Transverse colon (tissue), 4 donors: ENCODE results near the gene DENND2A. TPM values are rescaled to one million over a fixed set of nuclear protein-coding genes. Genes with fewer than 3 reads are reported as not detected.

Experiments used
- DNase-seq: peaks from one replicate; pipeline ENCODE4 v3.0.0-alpha.2; 2019
- H3K27ac ChIP-seq, 4 donors: fragments of 200-600 bp; sonication (generic); 2 replicates each; pipeline ENCODE4 v1.5.1; 2016 to 2018; ENCODE audit warnings: inconsistent platforms in 4 of 4
- H3K27me3 ChIP-seq: fragments of 200-600 bp; sonication (generic); 2 replicates; pipeline ENCODE4 v1.5.1; 2017; ENCODE audit warnings: inconsistent platforms
- H3K36me3 ChIP-seq, 4 donors: fragments of 200-600 bp; sonication (generic); 2 replicates each; pipeline ENCODE4 v1.5.1; 2017 to 2019; ENCODE audit warnings: inconsistent platforms in 4 of 4
- H3K4me1 ChIP-seq, 4 donors: fragments of 200-600 bp; sonication (generic); 2 replicates each; pipeline ENCODE4 v1.5.1; 2017 to 2020; ENCODE audit warnings: inconsistent platforms in 4 of 4
- H3K4me3 ChIP-seq, 4 donors: fragments of 200-600 bp; sonication (generic); 1 replicate in 1 of 4; 2 replicates in 3 of 4; pipeline versions ENCODE4 v1.5.1 to v1.6.1; 2017 to 2019; ENCODE audit warnings: inconsistent platforms in 4 of 4
- H3K9me3 ChIP-seq, 2 donors: fragments of 200-600 bp; sonication (generic); 2 replicates each; pipeline ENCODE4 v1.5.1; 2017 to 2019; ENCODE audit warnings: inconsistent platforms in 2 of 2
- CTCF ChIP-seq, 5 experiments: fragments of 200-600 bp in 3 of 5; fragments of 450-650 bp in 2 of 5; sonication (generic) in 3 of 5; IDR thresholded peaks; 1 replicate in 2 of 5; 2 replicates in 3 of 5; pipeline ENCODE4 v1.5.1; 2016 to 2017; ENCODE audit warnings: antibody characterized with exemption in 5 of 5, inconsistent platforms in 3 of 5, mild to moderate bottlenecking in 2 of 5, moderate library complexity in 1 of 5
- EP300 ChIP-seq: sonication (generic); formaldehyde crosslinking; IDR thresholded peaks from one replicate; pipeline ENCODE4 v1.6.1; 2017; ENCODE audit warnings: antibody characterized with exemption, low read depth
- POLR2A ChIP-seq: fragments of 450-650 bp; IDR thresholded peaks from one replicate; pipeline ENCODE4 v1.6.1; 2016; ENCODE audit warnings: antibody characterized with exemption, mild to moderate bottlenecking, moderate library complexity
- POLR2AphosphoS5 ChIP-seq, 3 donors: sonication (generic); formaldehyde crosslinking; IDR thresholded peaks; one replicate each; pipeline ENCODE4 v1.6.1; 2016; ENCODE audit warnings: antibody characterized with exemption in 3 of 3
- WGBS, 2 donors: methylation state at CpG; one replicate each; pipeline ENCODE4 v1.1.5; 2018; ENCODE audit warnings: low coverage in 1 of 2; 5-methylcytosine and 5-hydroxymethylcytosine counted together
- in situ Hi-C, 4 donors: fragments of 200-750 bp; cut with MboI; loops; one replicate each; pipeline versions ENCODE4 v1.15.0 to v1.15.1; 2017; ENCODE audit warnings: low sequenced_read_pairs in 3 of 4, low pct_ligation_motif_present in 1 of 4, low pct_unique_long_range_greater_than_20kb in 1 of 4
- intact Hi-C: fragments of 100-400 bp; cut with DNase I; formaldehyde crosslinking; loops from one replicate; pipeline ENCODE4 v1.15.1; 2023; ENCODE audit warnings: low total_unique reads
- total RNA-seq, 4 donors: library from RNA; depleted of rRNA; stranded (reverse); fragments of >200 nt; gene quantifications; one replicate each; pipeline ENCODE4 v1.1.0, GENCODE V29; 2016

The DENND2A gene
- total RNA-seq, 4 donors from 2014 or later: 4.1 to 19.9 (median 7.1) TPM

- Histone ChIP-seq H3K36me3 (no peaks in the 10 kb centered on the region), H3K27me3 (no peaks in the 10 kb centered on the region), H3K27ac (peak overlapping the region; percentile 58 to 78 (median 66)), H3K4me3 (no peak overlapping the region), H3K9me3 (no peaks in the 10 kb centered on the region), H3K4me1 (peaks cover 5 to 41% (median 13%) of the 10 kb centered on the region in 4 donors)
- TF ChIP-seq POLR2AphosphoS5 (IDR thresholded peaks at IDR 0.05) (peak in 1 of 3 donors; percentile 32), EP300 (no peak)
- intact Hi-C loops: no loop called here
- in situ Hi-C loops: no loop called here
- DNase-seq: peak; percentile 78
- 56% methylated on average over 14 of the region's 14 CpGs; no CpG with 5 or more reads in 1 of the 2 donors for WGBS, 2 donors
Measured at GRCh38 chr7:140485500-140486265, 154.9 kb downstream of the DENND2A start.

GRCh38 chr7:140484951-140485499, 155.6 kb downstream of the DENND2A start:
- WGBS, 2 donors: 45 to 70% methylated on average over 3 to 5 of the region's 5 CpGs
- DNase-seq: no peak
- no peaks in the 10 kb centered on the region for H3K27me3 ChIP-seq
- no peak overlapping the region for H3K4me3 ChIP-seq
- in situ Hi-C loops: no loop called here
- peaks cover 5 to 43% (median 13%) of the 10 kb centered on the region in 4 donors for H3K4me1 ChIP-seq
- intact Hi-C loops: no loop called here
- H3K9me3 ChIP-seq: no peaks in the 10 kb centered on the region
- TF ChIP-seq POLR2AphosphoS5 (IDR thresholded peaks at IDR 0.05) (no peak), EP300 (no peak), CTCF (IDR thresholded peaks at IDR 0.05) (no peak), POLR2A (no peak)
- peak overlapping the region; percentile 58 to 78 (median 66) for H3K27ac ChIP-seq
- no peaks in the 10 kb centered on the region for H3K36me3 ChIP-seq

GRCh38 chr7:140484479-140484878, 156.1 kb downstream of the DENND2A start:
- TF ChIP-seq CTCF (IDR thresholded peaks at IDR 0.05) (no peak), POLR2A (no peak), POLR2AphosphoS5 (IDR thresholded peaks at IDR 0.05) (no peak), EP300 (no peak)
- H3K27me3 ChIP-seq: no peaks in the 10 kb centered on the region
- no peak overlapping the region for H3K4me3 ChIP-seq
- no peak for DNase-seq
- intact Hi-C loops: no loop called here
- no peaks in the 10 kb centered on the region for H3K9me3 ChIP-seq
- in situ Hi-C loops: no loop called here
- no peaks in the 10 kb centered on the region for H3K36me3 ChIP-seq
- peak overlapping the region in 3 of 4 donors; percentile 58 to 78 (median 72) for H3K27ac ChIP-seq
- WGBS, 2 donors: 81 to 85% methylated on average over 3 of the region's 3 CpGs
- peaks cover 5 to 44% (median 15%) of the 10 kb centered on the region in 4 donors for H3K4me1 ChIP-seq

- H3K4me1 ChIP-seq: peaks cover 14 to 42% (median 25%) of the 10 kb centered on the region in 4 donors
- no peak for TF ChIP-seq POLR2A
- TF ChIP-seq EP300: no peak
- TF ChIP-seq CTCF (IDR thresholded peaks at IDR 0.05): no peak
- no peak for TF ChIP-seq POLR2AphosphoS5 (IDR thresholded peaks at IDR 0.05)
- intact Hi-C loops: loop anchor here (5.0 kb wide), 1 partner anchor 173 kb away; no protein-coding TSS in a partner anchor
- H3K27me3 ChIP-seq: no peaks in the 10 kb centered on the region
- peak overlapping the region; percentile 26 to 95 (median 92) for H3K4me3 ChIP-seq
- peak overlapping the region; percentile 96 to 98 (median 97) for H3K27ac ChIP-seq
- in situ Hi-C loops: no loop called here
- DNase-seq: no peak
- no peaks in the 10 kb centered on the region for H3K36me3 ChIP-seq
- H3K9me3 ChIP-seq: no peaks in the 10 kb centered on the region
- WGBS, 2 donors: 4% methylated on average over 2 of the region's 2 CpGs; no CpG with 5 or more reads in 1 of the 2 donors
Measured at GRCh38 chr7:140479739-140480084, 160.9 kb downstream of the DENND2A start.
